GM18873 (cell line): ENCODE results near the gene OPCML.

Source experiments
- ATAC-seq: cut with Tn5 transposase; IDR thresholded peaks from one replicate; pipeline ENCODE4 v1.9.1; 2021; ENCODE audit warnings: mild to moderate bottlenecking, moderate library complexity, moderate number of reproducible peaks; ENCODE audit not compliant: unreplicated experiment, low FRiP score

The OPCML gene

GRCh38 chr11:133541021-133541719, 8.9 kb upstream of the OPCML start:
- no peak for ATAC-seq

DNA sequence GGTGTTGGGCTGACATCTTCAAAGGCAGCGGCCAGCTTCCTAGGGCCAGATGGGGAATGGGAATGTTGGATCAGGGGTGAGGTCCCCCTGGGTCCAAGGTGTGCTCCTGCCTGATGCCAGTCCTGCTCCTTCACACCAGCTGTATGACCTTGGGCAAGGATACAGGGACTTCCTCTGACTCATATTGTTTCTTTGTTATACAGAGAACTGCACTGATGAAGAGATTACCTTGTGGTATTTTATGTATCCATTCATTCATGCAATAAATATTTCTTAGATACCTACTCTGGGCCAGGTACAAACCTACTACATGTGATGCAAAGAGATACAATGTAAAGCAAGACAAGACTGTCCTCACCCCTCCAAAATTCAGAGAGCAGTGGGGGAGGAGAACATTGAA, 3.9 kb upstream of the OPCML start:
- no peak for ATAC-seq

GRCh38 chr11:133533205-133533604, 904 bp upstream of the OPCML start:
- ATAC-seq, result no peak

DNA sequence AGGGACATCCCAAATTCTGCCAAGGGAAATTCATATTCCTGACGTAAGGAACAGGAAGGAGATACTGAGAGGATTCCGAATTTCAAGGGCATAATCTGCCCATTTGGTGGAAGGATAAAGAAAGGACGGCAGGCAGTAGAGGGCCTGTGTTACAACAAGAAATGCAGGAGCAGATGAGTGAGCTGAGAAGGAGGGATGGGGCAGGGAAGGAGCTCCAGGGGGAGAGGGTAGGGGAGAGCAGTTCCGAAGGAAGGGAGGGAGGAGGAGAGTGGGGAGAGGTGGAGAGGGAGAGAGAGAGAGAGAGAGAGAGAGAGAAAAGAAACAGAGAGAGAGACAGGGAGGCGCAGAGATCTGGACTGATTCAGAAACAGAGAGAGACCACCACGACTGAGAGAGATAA, 843 bp downstream of the OPCML start:
- no peak for ATAC-seq

GRCh38 chr11:133530501-133530835, 1.8 kb downstream of the OPCML start:
- ATAC-seq, result no peak

- ATAC-seq, result no peak
Observed at GRCh38 chr11:133529807-133530500, 2.3 kb downstream of the OPCML start.

DNA sequence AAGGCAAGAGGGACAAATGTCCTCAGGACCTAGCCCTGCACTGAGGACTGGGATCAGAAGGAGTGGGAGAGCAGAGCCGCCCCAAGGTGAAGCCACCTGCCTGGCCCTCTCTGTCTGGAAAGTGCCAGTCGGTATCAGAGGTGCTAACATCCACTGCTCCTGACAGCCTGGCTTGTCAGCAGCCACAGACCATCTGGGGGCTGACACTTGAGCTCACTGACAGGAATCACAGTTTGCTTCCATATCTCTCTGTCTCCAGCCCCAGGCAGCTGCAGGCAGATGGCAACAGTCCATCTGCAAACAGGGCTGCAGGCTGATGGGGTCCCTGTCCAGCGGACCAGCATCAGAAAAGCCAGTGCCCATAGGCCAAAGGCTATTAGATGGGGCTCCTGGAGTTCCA, 5.5 kb downstream of the OPCML start:
- ATAC-seq, result no peak

- no peak for ATAC-seq
Observed at GRCh38 chr11:133525976-133526375, 6.3 kb downstream of the OPCML start.

GRCh38 chr11:133524488-133524887, 7.8 kb downstream of the OPCML start:
- ATAC-seq, result no peak

DNA sequence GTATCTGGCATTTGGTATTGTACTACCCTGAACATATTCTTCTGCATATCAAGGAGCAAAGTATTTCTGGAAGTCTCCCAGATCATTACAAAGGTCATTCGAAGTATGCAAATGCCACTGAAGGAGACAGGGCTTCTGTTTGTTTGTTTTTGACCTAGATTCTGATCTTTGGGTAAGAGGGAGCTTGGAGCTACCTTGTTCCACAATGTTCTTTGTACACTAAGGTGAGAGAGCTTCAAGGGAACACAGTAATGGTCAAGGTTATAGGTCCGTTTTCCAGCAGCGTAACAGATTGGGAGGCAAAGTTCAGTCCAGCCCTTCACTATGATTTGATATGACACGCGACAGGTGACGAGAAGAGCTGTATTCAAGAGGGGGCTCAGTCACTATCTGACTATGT, 10.0 kb downstream of the OPCML start:
- no peak for ATAC-seq

DNA sequence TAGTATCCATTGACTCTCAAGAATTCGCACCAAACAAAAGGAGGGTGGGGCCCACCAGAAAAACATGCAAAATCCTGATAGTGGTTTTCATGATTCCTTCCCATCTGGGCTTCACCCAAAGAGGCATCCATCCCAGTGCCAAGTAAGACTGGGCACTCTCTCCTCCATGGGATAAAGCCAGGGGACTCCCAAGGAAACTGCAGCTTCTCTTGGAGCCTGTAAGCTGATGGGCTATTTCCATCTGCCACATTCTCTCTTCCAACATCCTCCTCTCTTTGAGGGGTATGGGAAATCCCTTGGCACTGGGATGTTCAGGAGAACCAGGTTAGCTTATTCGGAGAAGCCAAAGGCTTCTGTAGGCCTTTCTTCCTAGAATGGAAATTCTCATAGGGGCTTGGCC, 10.8 kb downstream of the OPCML start:
- ATAC-seq, result no peak

DNA sequence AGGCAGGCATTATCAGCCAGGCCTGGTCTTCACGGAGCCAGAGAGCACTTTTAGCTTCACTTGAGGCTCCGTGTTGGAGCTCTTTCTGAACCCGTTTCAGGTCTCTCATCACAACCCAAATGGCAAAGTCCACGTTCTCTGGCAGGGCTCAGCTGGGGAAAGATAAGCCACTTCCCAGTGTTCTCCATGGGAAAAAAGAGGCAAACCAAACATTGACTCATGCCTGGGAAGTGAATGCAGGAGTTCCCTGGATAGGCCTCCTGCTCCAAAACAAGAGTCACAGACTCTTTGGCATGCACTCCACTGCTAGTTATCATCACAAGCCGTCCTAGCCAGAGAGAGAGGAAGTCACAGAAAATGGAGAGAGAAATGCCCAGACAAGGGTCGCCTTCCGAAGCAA, 11.6 kb downstream of the OPCML start:
- no peak for ATAC-seq

- no peak for ATAC-seq
Observed at GRCh38 chr11:133519560-133519959, 12.7 kb downstream of the OPCML start.

DNA sequence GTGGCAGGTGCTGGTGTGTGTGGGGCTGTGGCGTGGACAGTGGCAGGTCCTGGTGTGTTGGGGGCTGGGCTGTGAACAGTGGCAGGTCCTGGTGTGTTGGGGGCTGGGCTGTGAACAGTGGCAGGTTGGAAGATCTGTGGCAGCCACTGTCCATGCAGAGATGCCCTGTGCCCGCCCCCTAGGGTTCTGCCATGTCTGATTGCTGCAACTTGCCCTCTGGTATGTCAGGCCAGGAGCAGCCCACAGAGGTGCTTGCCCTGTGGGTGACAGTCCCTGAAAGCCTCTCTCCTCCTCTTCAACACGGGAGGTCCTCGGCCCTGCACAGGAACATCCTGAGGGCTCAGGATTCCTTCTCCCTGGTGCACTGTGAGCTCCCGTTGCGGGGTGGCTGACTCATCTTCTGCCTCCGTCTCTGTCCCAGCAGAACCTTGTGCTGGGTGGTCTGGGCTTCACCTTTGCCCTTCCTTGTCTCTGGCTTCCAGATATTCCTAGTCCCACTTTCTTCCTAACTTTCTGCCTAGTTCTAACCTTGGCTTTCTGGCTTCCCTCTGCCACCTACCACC, 13.5 kb downstream of the OPCML start:
- no peak for ATAC-seq

DNA sequence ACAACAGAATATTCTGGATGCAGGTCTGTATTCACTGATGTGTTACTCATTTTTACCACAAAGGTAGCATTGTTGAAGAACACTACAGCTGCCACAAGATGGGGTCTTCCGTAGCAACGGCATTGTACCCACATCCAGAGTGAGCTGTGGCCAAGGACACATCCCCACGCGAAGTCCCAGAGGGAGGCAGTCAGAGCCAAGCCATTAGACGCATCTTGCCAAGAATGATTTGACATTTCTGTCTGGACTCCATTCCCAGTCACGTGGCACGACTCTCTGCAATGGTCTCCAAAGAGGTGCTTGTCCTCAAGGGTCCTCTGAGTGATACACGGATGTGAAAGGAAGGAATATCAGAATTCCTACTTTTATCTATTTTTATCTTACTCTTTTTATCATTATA, 15.5 kb downstream of the OPCML start:
- ATAC-seq, result no peak

- ATAC-seq, result no peak
Observed at GRCh38 chr11:133515107-133515506, 17.2 kb downstream of the OPCML start.

GRCh38 chr11:133509924-133510697, 22.2 kb downstream of the OPCML start:
- ATAC-seq, result no peak

- ATAC-seq, result no peak
Observed at GRCh38 chr11:133508468-133508867, 23.8 kb downstream of the OPCML start.

GRCh38 chr11:133507185-133507584, 25.1 kb downstream of the OPCML start:
- ATAC-seq, result no peak

DNA sequence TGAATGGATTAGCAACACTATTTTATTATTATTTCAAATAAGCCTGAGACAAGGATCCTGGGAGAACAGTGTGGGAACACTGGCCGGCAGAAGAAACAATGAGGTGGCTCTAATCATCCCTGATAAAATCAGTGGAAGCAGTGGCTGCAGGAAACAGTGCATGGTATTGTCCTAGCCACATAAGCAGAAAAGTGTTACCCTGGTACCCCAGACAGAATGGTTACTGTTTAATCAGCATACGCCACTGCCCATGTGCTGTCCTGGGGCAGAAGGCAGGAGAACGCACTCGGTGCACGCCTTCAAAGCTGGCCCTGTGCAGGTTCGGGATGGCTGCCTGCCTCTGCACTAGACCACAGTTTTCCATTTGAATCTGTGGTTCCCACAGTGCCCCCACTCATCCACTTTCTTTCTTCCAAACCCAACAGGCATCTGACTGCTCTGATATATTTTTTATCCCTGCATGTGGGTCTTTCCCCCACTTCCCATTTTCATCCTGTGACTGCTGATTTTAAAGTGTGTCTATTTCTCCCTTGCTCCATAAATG, 25.7 kb downstream of the OPCML start:
- no peak for ATAC-seq

DNA sequence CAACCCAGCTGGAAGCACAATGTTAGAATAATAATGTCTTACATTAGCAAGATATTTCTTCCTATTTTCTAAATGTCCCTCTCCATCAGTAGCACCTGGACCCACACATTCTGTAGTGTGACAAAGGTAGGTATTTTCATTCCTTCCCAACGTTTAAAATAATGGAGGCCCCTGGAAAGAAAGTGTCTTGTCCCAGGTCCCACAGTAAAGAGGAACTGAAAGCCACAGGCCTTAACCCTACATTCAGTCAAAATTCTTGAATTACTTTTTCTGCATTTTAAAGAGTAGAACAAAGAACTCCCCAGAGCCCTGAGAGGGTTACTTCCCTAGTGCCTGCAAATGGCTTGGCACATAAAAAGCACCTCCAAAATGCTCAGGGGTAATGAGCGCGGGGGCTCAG, 26.3 kb downstream of the OPCML start:
- ATAC-seq, result no peak
